HepG2 (cell line): ENCODE data around the gene ATXN2. TPM values are rescaled to one million over a fixed set of nuclear protein-coding genes. Genes with fewer than 3 reads are reported as not detected.

Experiments used
- ATAC-seq: fragments of 200-7000 bp; cut with Tn5 transposase; 3 replicates; pipeline ENCODE4 v1.9.1; 2020; ENCODE audit warnings: mild to moderate bottlenecking, moderate library complexity
- BruUV-seq: library from RNA; stranded (reverse); fragments of 400-500 nt; replicated peaks from 2 replicates; lab custom pipeline; 2021; lab: Mats Ljungman, UMichigan
- CTCF ChIA-PET: fragments of 300-600 bp; formaldehyde crosslinking; extraction: SDS; loops from one replicate; lab custom pipeline; 2021; ENCODE audit warnings: low total read pairs, inconsistent platforms, low intra/inter-chr PET ratio; lab: Yijun Ruan, JAX
- POLR2A ChIA-PET: fragments of 350-600 bp; sonication (Branson Sonifier 250); formaldehyde crosslinking; loops from one replicate; lab custom pipeline; 2020; ENCODE audit warnings: antibody characterized with exemption, inconsistent platforms; lab: Yijun Ruan, JAX
- DNase-seq: peaks from one replicate; pipeline ENCODE4 v3.0.0-alpha.2; 2015; ENCODE audit warnings: low spot score
- FAIRE-seq: peaks from 3 replicates; lab custom pipeline; 2011; peaks lifted over from hg19 to GRCh38; lab: Jason Lieb, UNC
- H2AFZ ChIP-seq: one replicate; pipeline ENCODE4 v1.6.1; 2011; ENCODE audit warnings: low read length, inconsistent platforms
- H3K27ac ChIP-seq: fragments of 300-600 bp; 3 replicates; pipeline ENCODE4 v1.8.0; 2011; ENCODE audit warnings: mixed run types, mild to moderate bottlenecking, mixed read lengths, low read length, inconsistent platforms; ENCODE audit not compliant: insufficient read depth; ENCODE audit errors: extremely low read length
- H3K27me3 ChIP-seq, 2 experiments: fragments of 200-600 bp in 1 of 2; 2 replicates in 1 of 2; 3 replicates in 1 of 2; pipeline versions ENCODE4 v1.6.0 to v1.8.0; 2011; ENCODE audit warnings: low read length in 2 of 2, mild to moderate bottlenecking in 2 of 2, moderate library complexity in 2 of 2, inconsistent platforms in 1 of 2; ENCODE audit not compliant: insufficient read depth in 2 of 2, control insufficient read depth in 1 of 2
- H3K36me3 ChIP-seq, 2 experiments: fragments of 200-600 bp in 1 of 2; replicated peaks in 1 of 2; 2 replicates in 1 of 2; 3 replicates in 1 of 2; pipeline versions ENCODE4 v1.5.1 to v1.8.0; 2011; ENCODE audit warnings: low read length in 2 of 2, inconsistent platforms in 1 of 2; ENCODE audit not compliant: insufficient read depth in 2 of 2, control insufficient read depth in 1 of 2
- H3K4me1 ChIP-seq: 2 replicates; pipeline ENCODE4 v1.5.1; 2012; ENCODE audit warnings: low read length, inconsistent platforms; ENCODE audit not compliant: insufficient read depth
- H3K4me2 ChIP-seq: 2 replicates; pipeline ENCODE4 v1.6.0; 2011; ENCODE audit warnings: low read depth, low read length, inconsistent platforms
- H3K4me3 ChIP-seq, 3 experiments: fragments of 200-600 bp in 1 of 3; sonication (generic), shearing (Covaris generic) in 1 of 3; replicated peaks in 1 of 3; 2 replicates each; pipeline ENCODE4 v1.5.1; 2011 to 2016; ENCODE audit warnings: low read length in 3 of 3, inconsistent platforms in 2 of 3, low read depth in 2 of 3, mild to moderate bottlenecking in 2 of 3, control low read depth in 1 of 3, mixed read lengths in 1 of 3; ENCODE audit not compliant: insufficient read depth in 1 of 3
- H3K79me2 ChIP-seq: one replicate; pipeline ENCODE4 v1.6.1; 2011; ENCODE audit warnings: low read length, inconsistent platforms; ENCODE audit not compliant: insufficient read depth
- H3K9ac ChIP-seq: 2 replicates; pipeline ENCODE4 v1.6.0; 2011; ENCODE audit warnings: mild to moderate bottlenecking, low read depth, low read length, inconsistent platforms; ENCODE audit not compliant: insufficient read depth
- H3K9me3 ChIP-seq: 2 replicates; pipeline ENCODE4 v1.5.1; 2012; ENCODE audit warnings: mild to moderate bottlenecking, low read length
- H4K20me1 ChIP-seq: 2 replicates; pipeline ENCODE4 v1.6.0; 2011; ENCODE audit warnings: inconsistent platforms, mild to moderate bottlenecking, low read length, moderate library complexity; ENCODE audit not compliant: insufficient read depth
- EEA1 ChIP-seq: sonication (generic); formaldehyde crosslinking; IDR thresholded peaks from 2 replicates; pipeline ENCODE4 v1.5.1; 2020; ENCODE audit warnings: mild to moderate bottlenecking, missing genetic modification reagents, borderline replicate concordance
- JUNB ChIP-seq: sonication (generic); formaldehyde crosslinking; IDR thresholded peaks from 2 replicates; pipeline ENCODE4 v1.8.0; 2022; ENCODE audit warnings: missing genetic modification reagents, mild to moderate bottlenecking, borderline replicate concordance
- MAZ ChIP-seq, 2 experiments: sonication (generic) in 1 of 2; formaldehyde crosslinking in 1 of 2; IDR thresholded peaks; 2 replicates each; pipeline versions ENCODE4 v1.5.0 to v1.6.1; 2012 to 2020; ENCODE audit warnings: low read depth in 2 of 2, mild to moderate bottlenecking in 2 of 2, borderline replicate concordance in 1 of 2, improper control_type of control experiment in 1 of 2, low read length in 1 of 2, missing genetic modification reagents in 1 of 2, moderate library complexity in 1 of 2
- MIER2 ChIP-seq: IDR thresholded peaks from 2 replicates; pipeline ENCODE4 v1.6.1; 2016; ENCODE audit warnings: missing biosample characterization, missing genetic modification reagents
- POLR2A ChIP-seq, 2 experiments: IDR thresholded peaks; 2 replicates each; pipeline ENCODE4 v1.6.1; 2011; ENCODE audit warnings: low read depth in 2 of 2, low read length in 2 of 2, mild to moderate bottlenecking in 1 of 2, moderate library complexity in 1 of 2; ENCODE audit not compliant: insufficient read depth in 1 of 2
- TCF7 ChIP-seq: sonication (generic); IDR thresholded peaks from 2 replicates; pipeline ENCODE4 v1.6.1; 2016; ENCODE audit warnings: antibody characterized with exemption, low read depth
- ZFP90 ChIP-seq: sonication (generic); formaldehyde crosslinking; IDR thresholded peaks from 2 replicates; pipeline ENCODE4 v1.8.0; 2022; ENCODE audit warnings: missing genetic modification reagents, mild to moderate bottlenecking, inconsistent platforms, borderline replicate concordance
- ZFX ChIP-seq: sonication (generic); formaldehyde crosslinking; IDR thresholded peaks from 2 replicates; pipeline ENCODE4 v1.4.0; 2020; ENCODE audit warnings: mild to moderate bottlenecking, low read depth, missing genetic modification reagents, moderate library complexity
- ZNF605 ChIP-seq: sonication (generic); formaldehyde crosslinking; IDR thresholded peaks from 2 replicates; pipeline ENCODE4 v1.8.0; 2022; ENCODE audit warnings: mild to moderate bottlenecking, missing genetic modification reagents
- ZNF629 ChIP-seq: sonication (generic); formaldehyde crosslinking; conservative IDR thresholded peaks from 2 replicates; pipeline ENCODE4 v1.5.0; 2020; ENCODE audit warnings: missing genetic modification reagents
- ZNF770 ChIP-seq: sonication (generic); formaldehyde crosslinking; IDR thresholded peaks from 2 replicates; pipeline ENCODE4 v1.5.0; 2020; ENCODE audit warnings: mild to moderate bottlenecking, missing genetic modification reagents
- WGBS: methylation state at CpG from one replicate; pipeline ENCODE4 v1.1.6; 2017; ENCODE audit warnings: low lambda C conversion rate; 5-methylcytosine and 5-hydroxymethylcytosine counted together
- in situ Hi-C: cut with HindIII; loops from 2 replicates; pipeline ENCODE4 v1.10.0; 2017; ENCODE audit warnings: low pct_unique_long_range_greater_than_20kb; ENCODE audit not compliant: extremely low pct_ligation_motif_present
- intact Hi-C: fragments of 100-400 bp; cut with micrococcal nuclease; formaldehyde crosslinking; loops from one replicate; pipeline ENCODE4 v1.10.0; 2022; ENCODE audit not compliant: unreplicated experiment
- polyA plus RNA-seq, 8 experiments: library from polyadenylated mRNA; depleted of rRNA in 3 of 8; stranded (reverse) in 7 of 8; unstranded in 1 of 8; fragments of >200 nt; fragmentation: Illumina TruSeq in 4 of 8; extraction: Trizol in 4 of 8; gene quantifications; 2 replicates each; pipeline versions ENCODE4 v1.2.1 to v1.2.3, GENCODE V29; 2011 to 2016; ENCODE audit warnings: low read depth in 4 of 8, missing spikeins in 1 of 8, mixed read lengths in 1 of 8; ENCODE audit not compliant: insufficient read depth in 1 of 8
- total RNA-seq, 5 experiments: library from RNA; depleted of rRNA; stranded (reverse); fragments of >200 nt; fragmentation: Illumina TruSeq; extraction: Trizol; gene quantifications; 2 replicates each; pipeline ENCODE4 v1.2.3, GENCODE V29; 2016; ENCODE audit warnings: low read depth in 1 of 5

The ATXN2 gene
- total and polyA plus RNA-seq, 2 of the 13 experiments (the other 11 are each of a cell fraction or from before 2014, with no cell fraction given): 18.1 to 27.1 TPM

DNA sequence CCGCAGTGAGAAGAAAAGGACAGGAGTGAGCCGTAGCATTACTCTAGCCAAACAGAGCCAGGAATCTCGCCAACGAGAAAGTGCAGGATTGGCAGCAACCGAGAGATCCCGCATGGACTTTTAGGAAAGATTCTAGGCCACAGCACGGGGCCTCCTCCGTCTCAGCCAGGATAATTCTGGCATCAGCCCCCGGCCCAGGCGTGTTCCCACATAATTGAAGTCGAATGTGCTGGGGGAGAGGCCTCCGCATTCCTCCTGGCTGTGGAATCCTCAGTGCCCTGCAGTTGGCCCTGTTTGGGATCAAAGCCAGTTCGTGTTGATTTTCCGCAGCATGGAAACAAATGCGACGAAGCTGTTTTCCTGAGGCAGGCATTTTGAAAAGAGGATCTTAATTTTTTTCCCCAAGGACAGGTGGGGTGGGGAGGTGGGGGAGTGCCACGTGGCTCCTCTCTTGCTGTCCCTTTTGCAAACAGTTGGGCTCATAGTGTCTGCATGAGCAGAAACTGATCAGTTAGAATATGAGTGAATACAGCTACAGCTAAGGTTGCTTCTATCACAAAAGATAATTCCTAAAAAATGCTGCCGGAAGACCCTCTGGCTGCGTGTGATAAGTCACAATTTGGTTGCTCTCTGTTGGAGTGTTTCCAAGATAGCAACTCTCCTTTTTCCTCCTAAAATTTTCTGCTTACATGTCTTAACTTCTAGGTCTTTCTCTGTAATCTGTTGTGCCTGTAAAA, 37.3 kb upstream of the ATXN2 start (continued):
- TF ChIP-seq MIER2 (CRISPR knock-in tag) (no peak), JUNB (CRISPR knock-in tag) (no peak), TCF7 (peak; percentile 48; the same call in 1 of the 2 replicates), EEA1 (CRISPR knock-in tag) (no peak), ZFP90 (CRISPR knock-in tag) (no peak), ZFX (CRISPR knock-in tag) (peak; percentile 67), POLR2A (IDR thresholded peaks at IDR 0.05; ENCODE audit: insufficient read depth in 1 of 2, low read depth in 2 of 2, low read length in 2 of 2) (no peak)

DNA sequence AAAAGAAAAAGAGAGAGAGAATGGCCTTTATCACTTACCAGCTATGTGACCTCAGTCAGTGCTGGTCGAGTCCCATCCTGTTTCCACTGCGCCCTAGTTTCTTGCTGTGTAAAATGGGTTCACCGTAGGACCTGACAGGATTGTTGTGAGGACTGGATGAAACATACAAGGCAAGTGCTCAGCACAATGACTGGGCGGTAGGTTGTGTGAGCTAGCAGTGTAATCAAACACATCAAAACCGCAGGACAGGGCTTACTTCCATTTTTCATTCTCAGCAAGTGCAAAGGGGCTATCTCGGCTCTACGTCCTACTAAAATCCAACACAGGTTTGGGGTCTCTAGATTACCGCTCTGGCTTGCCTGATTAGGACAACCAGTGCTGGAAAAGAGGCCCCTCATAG, 36.4 kb upstream of the ATXN2 start:
- peaks cover 39% of the 10 kb centered on the region for H3K4me1 ChIP-seq
- 80% methylated on average over 8 of the region's 8 CpGs for WGBS
- H3K79me2 ChIP-seq: no peaks in the 10 kb centered on the region
- TF ChIP-seq ZNF605 (CRISPR knock-in tag) (0 out of 2 replicates have a peak, but pooled peaks have one; percentile 26), ZNF770 (CRISPR knock-in tag) (0 out of 2 replicates have a peak, but pooled peaks have one; percentile 10), ZNF629 (0 out of 2 replicates have a peak, but pooled peaks have one; percentile 22), MAZ (IDR thresholded peaks at IDR 0.05; ENCODE audit: borderline replicate concordance, low read depth, low read length) (no peak), MAZ (CRISPR knock-in tag; IDR thresholded peaks at IDR 0.05; ENCODE audit: low read depth) (no peak)
- peak overlapping the region; percentile 74 for H3K27ac ChIP-seq
- ChIA-PET POLR2A (no interaction called here), CTCF (no interaction called here)
- peak overlapping the region; percentile 59; the same call in 1 of the 2 replicates for H3K9ac ChIP-seq
- no TSS peak for BruUV-seq
- 0 out of 6 replicates have a peak overlapping the region, but pooled peaks of 1 of the 3 experiments have one; percentile 4 for H3K4me3 ChIP-seq
- intact Hi-C loops: no loop called here
- H3K36me3 ChIP-seq: no peaks in the 10 kb centered on the region
- H3K27me3 ChIP-seq: no peaks in the 10 kb centered on the region
- no peaks in the 10 kb centered on the region for H4K20me1 ChIP-seq
- FAIRE-seq (peak; percentile 36), DNase-seq (no peak), ATAC-seq (peak; percentile 49)
- H3K9me3 ChIP-seq: no peaks in the 10 kb centered on the region
- peak overlapping the region; percentile 70 for H2AFZ ChIP-seq
- peak overlapping the region; percentile 71 for H3K4me2 ChIP-seq
- in situ Hi-C loops: no loop called here
